Activated CD4-positive, alpha-beta T cell treated with anti-CD3 and anti-CD28 coated beads for 36 hours (primary cell): ENCODE measurements around the gene TTLL10. TPM values are rescaled to one million over a fixed set of nuclear protein-coding genes. Genes with fewer than 3 reads are reported as not detected.

ENCODE experiments used
- ATAC-seq: fragments of 200-7000 bp; cut with Tn5 transposase; one replicate; pipeline ENCODE4 v1.10.0; 2021; ENCODE audit warnings: mild to moderate bottlenecking, moderate library complexity
- CTCF ChIA-PET: fragments of 350-600 bp; sonication (Branson Sonifier 250); formaldehyde crosslinking; loops from one replicate; lab custom pipeline; 2021; ENCODE audit warnings: antibody characterized with exemption; lab: Charles Lee
- POLR2A ChIA-PET: fragments of 350-600 bp; sonication (Branson Sonifier 250); formaldehyde crosslinking; loops from one replicate; lab custom pipeline; 2021; ENCODE audit warnings: antibody characterized with exemption, inconsistent platforms; lab: Charles Lee
- DNase-seq: peaks from one replicate; pipeline ENCODE4 v3.0.0-alpha.2; 2020
- H3K27ac Mint-ChIP-seq: one replicate; pipeline ENCODE4 v1.8.0; 2021; ENCODE audit warnings: mixed read lengths
- H3K27me3 Mint-ChIP-seq: one replicate; pipeline ENCODE4 v1.8.0; 2021; ENCODE audit warnings: mixed read lengths
- H3K36me3 Mint-ChIP-seq: one replicate; pipeline ENCODE4 v1.8.0; 2021; ENCODE audit warnings: low read depth, mixed read lengths
- H3K4me1 Mint-ChIP-seq: one replicate; pipeline ENCODE4 v1.8.0; 2021; ENCODE audit warnings: mixed read lengths
- H3K4me3 Mint-ChIP-seq: one replicate; pipeline ENCODE4 v1.8.0; 2021; ENCODE audit warnings: mild to moderate bottlenecking, moderate library complexity, mixed read lengths
- H3K9me3 Mint-ChIP-seq: one replicate; pipeline ENCODE4 v1.8.0; 2021; ENCODE audit warnings: low read depth, mixed read lengths
- intact Hi-C, 2 experiments: fragments of 100-400 bp; cut with DNase I in 1 of 2; cut with micrococcal nuclease in 1 of 2; formaldehyde crosslinking; loops; one replicate each; pipeline versions ENCODE4 v1.14.2 to v1.15.1; 2022 to 2024; cut with DNase I, micrococcal nuclease
- total RNA-seq, 2 experiments: library from RNA; stranded (reverse); gene quantifications; one replicate each; pipeline ENCODE4 v1.2.3, GENCODE V29; 2021

Gene TTLL10
- total RNA-seq, 2 experiments from 2014 or later: not detected

GRCh38 chr1:1212780-1213344 lies 39.2 kb downstream of the TTLL10 start:
- Mint-ChIP-seq H3K27ac (no peak overlapping the region), H3K36me3 (peaks cover 54% of the 10 kb centered on the region), H3K9me3 (no peaks in the 10 kb centered on the region), H3K27me3 (no peaks in the 10 kb centered on the region), H3K4me3 (peak overlapping the region; percentile 73), H3K4me1 (peaks cover 51% of the 10 kb centered on the region)
- DNase-seq (peak; percentile 70), ATAC-seq (no peak)
- intact Hi-C loops: no loop called here
- CTCF ChIA-PET: no interaction called here
- POLR2A ChIA-PET: interaction anchor here (0.8 kb wide), 1 partner anchor 65 kb away, joined by 4 read pairs; no protein-coding TSS in a partner anchor

- no peaks in the 10 kb centered on the region for H3K27me3 Mint-ChIP-seq
- peak within 1 kb of the TSS; percentile 87 for H3K27ac Mint-ChIP-seq
- H3K9me3 Mint-ChIP-seq: no peaks in the 10 kb centered on the region
- ATAC-seq: peak; percentile 25
- peak within 1 kb of the TSS; percentile 73 for H3K4me3 Mint-ChIP-seq
- DNase-seq: peak; percentile 71
- peaks cover 50% of the 10 kb centered on the region for H3K4me1 Mint-ChIP-seq
- POLR2A ChIA-PET: interaction anchor here (0.8 kb wide), 1 partner anchor 64 kb away, joined by 4 read pairs; no protein-coding TSS in a partner anchor
- CTCF ChIA-PET: interaction anchor here (0.7 kb wide), 1 partner anchor 1018 kb away, joined by 4 read pairs; no protein-coding TSS in a partner anchor
- peaks cover 60% of the 10 kb centered on the region for H3K36me3 Mint-ChIP-seq
- intact Hi-C loops: loop anchor here (1.0 to 2.0 kb wide), 2 partner anchors 19 to 91 kb away; partner anchors contain the start of genes B3GALT6 (in 1 of the 2) and SDF4 (in 1 of the 2)
Measured at GRCh38 chr1:1213345-1214265, 39.9 kb downstream of the TTLL10 start, which contains the start of gene TNFRSF4. TSS of gene TNFRSF4 (minus strand) at chr1:1214153. CDS start at chr1:1214127, 26 bp downstream.

GRCh38 chr1:1215080-1215676 lies 41.5 kb downstream of the TTLL10 start:
- Mint-ChIP-seq H3K36me3 (peaks cover 66% of the 10 kb centered on the region), H3K27ac (peak overlapping the region; percentile 87), H3K4me3 (peak overlapping the region; percentile 73), H3K9me3 (no peaks in the 10 kb centered on the region), H3K4me1 (peaks cover 48% of the 10 kb centered on the region), H3K27me3 (no peaks in the 10 kb centered on the region)
- intact Hi-C loops: loop anchor here (2.0 to 5.0 kb wide), 2 partner anchors 57 to 92 kb away; partner anchors contain the start of gene UBE2J2 (in 1 of the 2)
- CTCF ChIA-PET: interaction anchor here (0.6 kb wide), 1 partner anchor 11 kb away, joined by 3 read pairs; no protein-coding TSS in a partner anchor
- POLR2A ChIA-PET: no interaction called here
- DNase-seq: no peak
- no peak for ATAC-seq

- Mint-ChIP-seq H3K27ac (peak overlapping the region; percentile 94), H3K4me3 (peak overlapping the region; percentile 73), H3K36me3 (peaks cover 66% of the 10 kb centered on the region), H3K4me1 (peaks cover 50% of the 10 kb centered on the region), H3K27me3 (no peaks in the 10 kb centered on the region), H3K9me3 (no peaks in the 10 kb centered on the region)
- ATAC-seq: no peak
- intact Hi-C loops: loop anchor here (2.0 to 5.0 kb wide), 3 partner anchors 19 to 93 kb away; partner anchors contain the start of gene UBE2J2 (in 1 of the 2)
- ChIA-PET POLR2A (no interaction called here), CTCF (interaction anchor here (0.6 kb wide), 1 partner anchor 158 kb away, joined by 3 read pairs; no protein-coding TSS in a partner anchor)
- peak; percentile 19 for DNase-seq
Measured at GRCh38 chr1:1215881-1216605, 42.4 kb downstream of the TTLL10 start.

GRCh38 chr1:1216770-1217620 lies 43.3 kb downstream of the TTLL10 start:
- peak overlapping the region; percentile 94 for H3K27ac Mint-ChIP-seq
- H3K4me1 Mint-ChIP-seq: peaks cover 49% of the 10 kb centered on the region
- CTCF ChIA-PET: interaction anchor here (0.6 to 1.6 kb wide), 2 partner anchors 11 to 224 kb away, joined by 3 to 6 read pairs; partner anchors contain the start of gene TNFRSF18
- ATAC-seq (peak; percentile 16), DNase-seq (peak; percentile 76)
- H3K36me3 Mint-ChIP-seq: peaks cover 68% of the 10 kb centered on the region
- no peaks in the 10 kb centered on the region for H3K9me3 Mint-ChIP-seq
- POLR2A ChIA-PET: interaction anchor here (0.7 kb wide), 2 partner anchors 9 to 75 kb away, joined by 3 read pairs; no protein-coding TSS in a partner anchor
- intact Hi-C loops: loop anchor here (1.0 to 5.0 kb wide), 3 partner anchors 16 to 55 kb away; partner anchors contain the start of gene UBE2J2 (in 1 of the 2)
- H3K27me3 Mint-ChIP-seq: no peaks in the 10 kb centered on the region
- peak overlapping the region; percentile 73 for H3K4me3 Mint-ChIP-seq

GRCh38 chr1:1217621-1218523 lies 44.2 kb downstream of the TTLL10 start:
- Mint-ChIP-seq H3K4me3 (peak overlapping the region; percentile 66), H3K36me3 (peaks cover 68% of the 10 kb centered on the region)

GRCh38 chr1:1218524-1219200 lies 45.0 kb downstream of the TTLL10 start:
- H3K27me3 Mint-ChIP-seq: no peaks in the 10 kb centered on the region
- H3K4me3 Mint-ChIP-seq: peak overlapping the region; percentile 66

More at GRCh38 chr1:1217621-1218523, 44.2 kb downstream of the TTLL10 start:
- DNase-seq (peak; percentile 77), ATAC-seq (peak; percentile 4)
- CTCF ChIA-PET: interaction anchor here (0.6 to 1.6 kb wide), 3 partner anchors 12 to 225 kb away, joined by 3 to 6 read pairs (median 6); partner anchors contain the start of gene TNFRSF18
- Mint-ChIP-seq H3K9me3 (no peaks in the 10 kb centered on the region), H3K27me3 (no peaks in the 10 kb centered on the region), H3K27ac (peak overlapping the region; percentile 92), H3K4me1 (peaks cover 49% of the 10 kb centered on the region)
- POLR2A ChIA-PET: interaction anchor here (0.7 kb wide), 1 partner anchor 10 kb away, joined by 4 read pairs; no protein-coding TSS in a partner anchor
- intact Hi-C loops: loop anchor here (1.0 to 5.0 kb wide), 3 partner anchors 17 to 54 kb away; partner anchors contain the start of gene UBE2J2 (in 1 of the 2)

GRCh38 chr1:1219341-1219740 lies 45.7 kb downstream of the TTLL10 start:
- Mint-ChIP-seq H3K9me3 (no peaks in the 10 kb centered on the region), H3K4me1 (peaks cover 46% of the 10 kb centered on the region), H3K27ac (peak overlapping the region; percentile 92), H3K4me3 (peak overlapping the region; percentile 66), H3K27me3 (no peaks in the 10 kb centered on the region), H3K36me3 (peaks cover 71% of the 10 kb centered on the region)
- POLR2A ChIA-PET: no interaction called here
- ATAC-seq (peak; percentile 28), DNase-seq (peak; percentile 78)
- CTCF ChIA-PET: no interaction called here
- intact Hi-C loops: loop anchor here in 1 of 2 experiments (5.0 kb wide), 1 partner anchor 53 kb away; the partner anchor contains the start of gene UBE2J2

More at GRCh38 chr1:1218524-1219200, 45.0 kb downstream of the TTLL10 start:
- intact Hi-C loops: loop anchor here in 1 of 2 experiments (5.0 kb wide), 1 partner anchor 54 kb away; the partner anchor contains the start of gene UBE2J2
- peaks cover 72% of the 10 kb centered on the region for H3K36me3 Mint-ChIP-seq
- H3K9me3 Mint-ChIP-seq: no peaks in the 10 kb centered on the region
- ATAC-seq: no peak
- DNase-seq: no peak
- POLR2A ChIA-PET: interaction anchor here (0.7 kb wide), 1 partner anchor 10 kb away, joined by 4 read pairs; no protein-coding TSS in a partner anchor
- H3K27ac Mint-ChIP-seq: peak overlapping the region; percentile 92
- CTCF ChIA-PET: interaction anchor here (0.9 kb wide), 1 partner anchor 96 kb away, joined by 6 read pairs; no protein-coding TSS in a partner anchor
- H3K4me1 Mint-ChIP-seq: peaks cover 49% of the 10 kb centered on the region
